Stomach smooth muscle (tissue), 2 donors: Measurements from ENCODE around the gene PEX13.
"Not testable (repeated sequence)": the region's sequence is repeated elsewhere in the genome, so short reads cannot be mapped to it uniquely, and the experiment has no call there.

Experiments
- H3K27ac ChIP-seq: one replicate; pipeline ENCODE4 v1.7.0; 2013; ENCODE audit warnings: mild to moderate bottlenecking, low read length, inconsistent platforms
- H3K27me3 ChIP-seq, 2 donors: one replicate each; pipeline ENCODE4 v1.7.0; 2013; ENCODE audit warnings: low read length in 2 of 2; ENCODE audit not compliant: insufficient read depth in 2 of 2, control insufficient read depth in 1 of 2
- H3K36me3 ChIP-seq, 2 donors: one replicate each; pipeline ENCODE4 v1.7.0; 2013; ENCODE audit warnings: low read length in 2 of 2; ENCODE audit not compliant: control insufficient read depth in 2 of 2, insufficient read depth in 2 of 2
- H3K4me1 ChIP-seq: one replicate; pipeline ENCODE4 v1.7.0; 2013; ENCODE audit warnings: low read length; ENCODE audit not compliant: control insufficient read depth, insufficient read depth
- H3K4me3 ChIP-seq, 2 donors: one replicate each; pipeline ENCODE4 v1.7.0; 2013; ENCODE audit warnings: low read length in 2 of 2
- H3K9ac ChIP-seq, 2 donors: one replicate each; pipeline ENCODE4 v1.7.0; 2013; ENCODE audit warnings: low read length in 2 of 2, mild to moderate bottlenecking in 1 of 2
- H3K9me3 ChIP-seq, 2 donors: one replicate each; pipeline ENCODE4 v1.7.0; 2013; ENCODE audit warnings: low read length in 2 of 2; ENCODE audit not compliant: control insufficient read depth in 2 of 2
- donor health status: healthy.
- donor health status: Pancreatic carcinoma.

Gene PEX13

DNA sequence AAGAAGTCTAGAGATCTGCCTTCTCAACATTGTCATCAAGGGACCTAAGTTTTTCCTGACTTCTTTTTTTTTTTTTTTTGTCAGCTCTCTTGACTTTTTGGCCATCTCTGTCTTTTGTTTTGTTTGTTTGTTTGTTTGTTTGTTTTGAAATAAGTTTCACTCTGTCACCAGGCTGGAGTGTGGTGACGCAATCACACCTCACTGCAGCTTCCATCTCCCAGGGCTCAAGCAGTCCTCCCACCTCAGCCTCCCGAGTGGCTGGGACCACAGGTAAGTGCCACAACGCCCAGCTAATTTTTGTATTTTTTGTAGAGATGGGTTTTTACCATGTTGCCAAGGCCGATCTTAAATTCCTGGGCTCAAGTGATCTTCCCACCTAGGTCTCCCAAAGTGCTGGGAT is 6.2 kb downstream of the PEX13 start:
- H3K4me3 ChIP-seq, result no peak overlapping the region
- H3K27ac ChIP-seq, result no peak overlapping the region
- no peaks in the 10 kb centered on the region for H3K27me3 ChIP-seq
- peaks cover 3% of the 10 kb centered on the region for H3K4me1 ChIP-seq
- H3K36me3 ChIP-seq, result peaks cover 4% of the 10 kb centered on the region in 2 donors
- H3K9ac ChIP-seq, result no peak overlapping the region
- H3K9me3 ChIP-seq, result peaks cover 0 to 3% of the 10 kb centered on the region in 2 donors

DNA sequence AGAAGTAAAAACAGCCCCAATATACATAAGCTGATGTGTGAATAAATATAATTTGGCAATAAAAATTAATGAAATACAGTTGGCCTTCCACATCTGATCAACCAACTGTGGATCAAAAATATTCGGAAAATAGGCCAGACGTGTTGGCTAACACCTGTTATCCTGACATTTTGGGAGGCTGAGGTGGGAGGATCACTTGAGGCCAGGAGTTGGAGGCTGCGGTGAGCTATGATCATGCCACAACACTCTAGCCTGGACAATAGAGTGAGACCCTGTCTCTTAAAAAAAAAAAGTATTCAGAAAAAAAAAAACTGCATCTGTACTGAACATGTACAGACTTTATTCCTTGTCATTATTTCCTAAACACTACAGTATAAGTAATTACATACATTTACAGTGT is 12.0 kb downstream of the PEX13 start:
- H3K36me3 ChIP-seq, result peaks cover 17 to 22% of the 10 kb centered on the region in 2 donors
- H3K9ac ChIP-seq, result no peak overlapping the region
- no peaks in the 10 kb centered on the region for H3K9me3 ChIP-seq

DNA sequence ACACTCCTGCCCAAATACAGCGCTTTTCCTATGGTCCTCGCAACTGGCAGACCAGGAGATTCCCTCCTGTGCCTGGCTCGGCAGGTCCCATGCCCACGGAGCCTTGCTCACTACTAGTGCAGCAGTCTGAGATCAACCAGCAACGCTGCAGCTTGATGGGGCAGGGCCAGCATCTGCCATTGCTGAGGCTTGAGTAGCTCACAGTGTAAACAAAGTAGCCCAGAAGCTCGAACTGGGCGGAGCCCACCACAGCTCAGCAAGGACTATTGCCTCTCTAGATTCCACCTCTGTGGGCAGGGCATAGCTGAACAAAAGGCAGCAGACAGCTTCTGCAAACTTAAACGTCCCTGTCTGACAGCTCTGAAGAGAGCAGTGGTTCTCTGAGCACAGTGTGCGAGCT is 17.1 kb downstream of the PEX13 start:
- H3K4me1 ChIP-seq, H3K9ac ChIP-seq, H3K27me3 ChIP-seq, H3K9me3 ChIP-seq, H3K27ac ChIP-seq, H3K4me3 ChIP-seq: not testable (repeated sequence)
- peaks cover 16 to 24% of the 10 kb centered on the region in 2 donors for H3K36me3 ChIP-seq

More for the DNA sequence above, 12.0 kb downstream of the PEX13 start:
- no peaks in the 10 kb centered on the region for H3K27me3 ChIP-seq
- no peak overlapping the region for H3K27ac ChIP-seq
- no peak overlapping the region for H3K4me3 ChIP-seq
- H3K4me1 ChIP-seq, result no peaks in the 10 kb centered on the region

DNA sequence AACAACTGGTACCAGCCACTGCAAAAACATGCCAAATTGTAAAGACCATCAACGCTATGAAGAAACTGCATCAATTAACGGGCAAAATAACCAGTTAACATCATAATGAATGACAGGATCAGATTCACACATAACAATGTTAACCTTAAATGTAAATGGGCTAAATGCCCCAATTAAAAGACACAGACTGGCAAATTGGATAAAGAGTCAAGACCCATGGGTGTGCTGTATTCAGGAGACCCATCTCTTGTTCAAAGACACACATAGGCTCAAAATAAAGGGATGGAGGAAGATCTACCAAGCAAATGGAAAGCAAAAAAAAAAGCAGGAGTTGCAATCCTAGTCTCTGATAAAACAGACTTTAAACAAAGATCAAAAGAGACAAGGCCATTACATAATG is 19.1 kb downstream of the PEX13 start:
- H3K9ac ChIP-seq, H3K4me1 ChIP-seq, H3K27me3 ChIP-seq, H3K9me3 ChIP-seq, H3K27ac ChIP-seq, H3K4me3 ChIP-seq: not testable (repeated sequence)
- peaks cover 11 to 20% of the 10 kb centered on the region in 2 donors for H3K36me3 ChIP-seq

DNA sequence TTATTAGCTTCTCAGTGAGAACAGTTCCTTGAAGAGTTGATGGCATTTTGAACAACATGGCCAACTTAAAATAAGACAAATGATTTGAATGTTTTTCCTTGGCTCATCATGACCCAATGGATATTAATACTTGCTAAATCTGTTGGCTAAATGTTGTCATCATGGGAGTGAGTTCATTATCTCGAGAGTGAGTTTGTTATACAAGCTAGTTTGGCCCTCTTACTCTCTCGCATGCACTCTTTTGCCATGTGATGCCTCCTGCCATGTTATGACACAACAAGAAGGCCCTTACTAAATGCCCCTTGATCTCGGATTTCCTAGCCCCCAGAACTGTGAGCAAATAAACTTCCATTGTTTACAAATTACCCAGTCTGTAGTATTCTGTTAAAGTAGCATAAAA is 25.3 kb downstream of the PEX13 start:
- Histone ChIP-seq H3K4me1 (no peaks in the 10 kb centered on the region), H3K9ac (no peak overlapping the region), H3K27me3 (no peaks in the 10 kb centered on the region), H3K27ac (no peak overlapping the region), H3K9me3 (no peaks in the 10 kb centered on the region), H3K36me3 (no peaks in the 10 kb centered on the region), H3K4me3 (no peak overlapping the region)

GRCh38 chr2:61044636-61045035 is 27.1 kb downstream of the PEX13 start:
- Histone ChIP-seq H3K9me3 (no peaks in the 10 kb centered on the region), H3K36me3 (peaks cover 3 to 8% of the 10 kb centered on the region in 2 donors), H3K4me3 (no peak overlapping the region), H3K9ac (no peak overlapping the region), H3K27me3 (no peaks in the 10 kb centered on the region), H3K4me1 (no peaks in the 10 kb centered on the region), H3K27ac (no peak overlapping the region)

DNA sequence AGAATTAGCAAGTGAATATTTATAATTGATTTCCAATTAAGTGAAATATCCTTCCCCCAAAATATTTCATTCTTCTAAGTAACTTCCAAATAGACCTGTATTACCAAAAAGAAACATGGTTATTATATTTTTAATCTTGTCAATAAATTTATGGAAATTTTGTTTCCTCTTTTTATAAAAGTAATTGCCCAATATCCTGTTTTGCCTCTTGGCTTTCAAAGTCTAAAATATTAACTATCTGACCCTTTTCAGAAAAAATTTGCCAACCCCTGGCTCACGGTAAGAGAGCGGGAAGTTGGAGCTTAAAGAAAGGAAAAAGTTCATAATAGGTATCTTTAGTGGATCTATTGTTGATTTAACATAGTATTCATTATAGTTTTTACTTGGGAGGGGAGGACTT is 27.7 kb downstream of the PEX13 start:
- H3K27ac ChIP-seq, result no peak overlapping the region
- H3K4me3 ChIP-seq, result no peak overlapping the region
- no peaks in the 10 kb centered on the region for H3K27me3 ChIP-seq
- H3K4me1 ChIP-seq, result no peaks in the 10 kb centered on the region
- no peak overlapping the region for H3K9ac ChIP-seq
- no peaks in the 10 kb centered on the region for H3K9me3 ChIP-seq
- H3K36me3 ChIP-seq, result peaks cover 3 to 8% of the 10 kb centered on the region in 2 donors

- Histone ChIP-seq H3K27ac (no peak overlapping the region), H3K9me3 (no peaks in the 10 kb centered on the region)
These were observed 28.5 kb downstream of the PEX13 start for GRCh38 chr2:61045999-61046398.

GRCh38 chr2:61055557-61055956 is 38.0 kb downstream of the PEX13 start:
- Histone ChIP-seq H3K4me3 (no peak overlapping the region), H3K27ac (no peak overlapping the region), H3K9ac (no peak overlapping the region), H3K27me3 (no peaks in the 10 kb centered on the region), H3K4me1 (no peaks in the 10 kb centered on the region), H3K9me3 (no peaks in the 10 kb centered on the region), H3K36me3 (peaks cover 0 to 3% of the 10 kb centered on the region in 2 donors)

More at GRCh38 chr2:61045999-61046398, 28.5 kb downstream of the PEX13 start:
- peaks cover 3 to 8% of the 10 kb centered on the region in 2 donors for H3K36me3 ChIP-seq
- H3K9ac ChIP-seq, result no peak overlapping the region
- H3K4me1 ChIP-seq, result no peaks in the 10 kb centered on the region
- no peak overlapping the region for H3K4me3 ChIP-seq
- no peaks in the 10 kb centered on the region for H3K27me3 ChIP-seq

GRCh38 chr2:61057562-61057961 is 40.0 kb downstream of the PEX13 start:
- no peaks in the 10 kb centered on the region for H3K27me3 ChIP-seq
- H3K9me3 ChIP-seq, result no peaks in the 10 kb centered on the region
- peaks cover 0 to 3% of the 10 kb centered on the region in 2 donors for H3K36me3 ChIP-seq
- H3K4me1 ChIP-seq, result no peaks in the 10 kb centered on the region
- H3K4me3 ChIP-seq, result no peak overlapping the region
- no peak overlapping the region for H3K9ac ChIP-seq
- H3K27ac ChIP-seq, result no peak overlapping the region

DNA sequence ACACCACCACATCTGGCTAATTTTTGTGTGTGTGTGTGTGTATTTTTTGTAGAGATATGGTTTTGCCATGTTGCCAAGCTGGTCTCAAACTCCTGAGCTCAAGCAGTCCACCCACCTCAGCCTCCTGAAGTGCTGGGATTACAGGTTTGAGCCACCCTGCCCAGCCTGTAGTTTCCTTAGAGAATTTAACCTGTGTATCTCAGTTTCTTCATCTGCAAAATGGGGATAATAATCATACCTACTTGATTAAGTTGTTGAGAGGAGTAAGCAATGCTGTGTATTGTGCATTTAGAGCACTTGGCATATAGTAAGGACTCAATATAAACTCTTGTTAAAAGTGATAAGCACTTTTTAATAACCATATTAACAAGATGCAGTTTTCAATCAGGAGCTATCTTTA is 41.9 kb downstream of the PEX13 start:
- H3K9me3 ChIP-seq, result no peaks in the 10 kb centered on the region

More for the DNA sequence above, 41.9 kb downstream of the PEX13 start:
- Histone ChIP-seq H3K36me3 (no peaks in the 10 kb centered on the region), H3K27ac (no peak overlapping the region), H3K27me3 (no peaks in the 10 kb centered on the region), H3K4me1 (no peaks in the 10 kb centered on the region), H3K4me3 (no peak overlapping the region), H3K9ac (no peak overlapping the region)
